A549 (cell line): Measurements from ENCODE around the gene SLC35E1. TPM values are rescaled to one million over a fixed set of nuclear protein-coding genes. Genes with fewer than 3 reads are reported as not detected.
A peak's percentile ranks its signal among the peaks of the same experiment; 100 is the strongest.

Experiments
- ATAC-seq, 2 experiments: fragments of 200-7000 bp in 1 of 2; fragments of >200 bp in 1 of 2; cut with Nextera tagmentation in 1 of 2; cut with Tn5 transposase in 1 of 2; 3 replicates each; pipeline versions ENCODE4 v1.8.0 to v1.9.1; 2018 to 2020; ENCODE audit warnings: mild to moderate bottlenecking in 1 of 2, moderate library complexity in 1 of 2
- CTCF ChIA-PET: fragments of 300-600 bp; sonication (Branson Sonifier 250); formaldehyde crosslinking; extraction: SDS; loops from one replicate; lab custom pipeline; 2021; ENCODE audit warnings: antibody characterized with exemption, inconsistent platforms; lab: Yijun Ruan, JAX
- POLR2A ChIA-PET: fragments of 350-600 bp; formaldehyde crosslinking; extraction: SDS; loops from one replicate; lab custom pipeline; 2021; ENCODE audit warnings: antibody characterized with exemption, inconsistent platforms; lab: Yijun Ruan, JAX
- DNase-seq, 2 experiments: peaks; one replicate each; pipeline versions ENCODE4 v3.0.0 to v3.0.0-alpha.2; 2011 to 2016; ENCODE audit warnings: low read depth in 1 of 2, low spot score in 1 of 2
- FAIRE-seq: peaks from 2 replicates; lab custom pipeline; 2011; peaks lifted over from hg19 to GRCh38; lab: Jason Lieb, UNC
- H3K27ac ChIP-seq, 2 experiments: fragments of >200 bp; sonication (Bioruptor Twin); formaldehyde crosslinking; 3 replicates each; pipeline ENCODE4 v1.5.1; 2016 to 2017
- H3K4me1 ChIP-seq: fragments of >200 bp; sonication (Bioruptor Twin); formaldehyde crosslinking; 3 replicates; pipeline ENCODE4 v1.6.1; 2016
- H3K4me2 ChIP-seq: fragments of >200 bp; sonication (Bioruptor Twin); formaldehyde crosslinking; 3 replicates; pipeline ENCODE4 v1.6.1; 2016
- H3K4me3 ChIP-seq: fragments of >200 bp; sonication (Bioruptor Twin); formaldehyde crosslinking; 3 replicates; pipeline ENCODE4 v1.5.1; 2016
- H3K9me3 ChIP-seq: fragments of >200 bp; sonication (Bioruptor Twin); formaldehyde crosslinking; 3 replicates; pipeline ENCODE4 v1.6.1; 2016
- BCL3 ChIP-seq: fragments of >200 bp; sonication (Bioruptor Twin); formaldehyde crosslinking; IDR thresholded peaks from 3 replicates; pipeline ENCODE4 v1.6.1; 2016
- CBX2 ChIP-seq: fragments of 200-600 bp; sonication (generic); IDR thresholded peaks from 2 replicates; pipeline ENCODE4 v1.6.1; 2016; ENCODE audit warnings: low read depth, mild to moderate bottlenecking, borderline replicate concordance
- CBX8 ChIP-seq: fragments of 200-600 bp; sonication (generic); IDR thresholded peaks from 2 replicates; pipeline ENCODE4 v1.6.1; 2016
- EHF ChIP-seq: fragments of 250-450 bp; sonication (Bioruptor Pico); IDR thresholded peaks from 2 replicates; pipeline ENCODE4 v1.5.0; 2020; ENCODE audit warnings: mild to moderate bottlenecking
- EHMT2 ChIP-seq: fragments of 200-600 bp; sonication (generic); IDR thresholded peaks from 2 replicates; pipeline ENCODE4 v1.6.1; 2016; ENCODE audit warnings: antibody characterized with exemption, low read depth, mild to moderate bottlenecking, moderate library complexity
- EP300 ChIP-seq, 2 experiments: fragments of >200 bp; sonication (Bioruptor Twin); formaldehyde crosslinking; IDR thresholded peaks; 2 replicates in 1 of 2; 3 replicates in 1 of 2; pipeline ENCODE4 v1.6.1; 2016 to 2017
- FOSB ChIP-seq: fragments of 250-450 bp; sonication (Bioruptor Pico); IDR thresholded peaks from 2 replicates; pipeline ENCODE4 v1.5.0; 2020; ENCODE audit warnings: mild to moderate bottlenecking, moderate library complexity
- FOXS1 ChIP-seq: fragments of 250-450 bp; sonication (Bioruptor Pico); IDR thresholded peaks from 2 replicates; pipeline ENCODE4 v1.5.0; 2020; ENCODE audit warnings: mild to moderate bottlenecking, moderate library complexity
- HEYL ChIP-seq: fragments of 250-450 bp; sonication (Bioruptor Pico); IDR thresholded peaks from 2 replicates; pipeline ENCODE4 v1.8.0; 2021; ENCODE audit warnings: mild to moderate bottlenecking, moderate library complexity
- HOXB5 ChIP-seq: fragments of 250-450 bp; sonication (Bioruptor Pico); IDR thresholded peaks from 2 replicates; pipeline ENCODE4 v1.5.0; 2020; ENCODE audit warnings: mild to moderate bottlenecking, moderate library complexity
- MAZ ChIP-seq: fragments of 150-350 bp; IDR thresholded peaks from 2 replicates; pipeline ENCODE4 v1.6.1; 2014; ENCODE audit warnings: antibody characterized with exemption, low read depth, low read length, borderline replicate concordance
- NPAS2 ChIP-seq: fragments of 250-450 bp; sonication (Bioruptor Pico); IDR thresholded peaks from 2 replicates; pipeline ENCODE4 v1.8.0; 2022; ENCODE audit warnings: mild to moderate bottlenecking, moderate library complexity, borderline replicate concordance
- POLR2A ChIP-seq: IDR thresholded peaks from 2 replicates; pipeline ENCODE4 v1.6.1; 2012; ENCODE audit warnings: mild to moderate bottlenecking, low read length
- TFCP2L1 ChIP-seq: fragments of 250-450 bp; sonication (Bioruptor Pico); IDR thresholded peaks from 2 replicates; pipeline ENCODE4 v1.5.0; 2021; ENCODE audit warnings: mild to moderate bottlenecking
- TP53 ChIP-seq: fragments of 250-450 bp; sonication (Bioruptor Pico); IDR thresholded peaks from 2 replicates; pipeline ENCODE4 v1.5.0; 2021; ENCODE audit warnings: mild to moderate bottlenecking, moderate library complexity
- ZNF302 ChIP-seq: fragments of 250-450 bp; sonication (Bioruptor Pico); IDR thresholded peaks from 2 replicates; pipeline ENCODE4 v1.9.0; 2021; ENCODE audit warnings: inconsistent platforms, mild to moderate bottlenecking, moderate library complexity
- ZSCAN20 ChIP-seq: fragments of 250-450 bp; sonication (Bioruptor Pico); IDR thresholded peaks from 2 replicates; pipeline ENCODE4 v1.8.0; 2022; ENCODE audit warnings: mild to moderate bottlenecking, moderate library complexity
- WGBS: methylation state at CpG from one replicate; pipeline ENCODE4 v1.1.6; 2017; ENCODE audit errors: missing lambda C conversion rate; 5-methylcytosine and 5-hydroxymethylcytosine counted together
- polyA plus RNA-seq, 4 experiments: library from polyadenylated mRNA; depleted of rRNA in 3 of 4; stranded (reverse); fragments of >200 nt; fragmentation: RNase III in 1 of 4; extraction: RNeasy Plus Mini Kit Qiagen cat#74134 plus additional on column Dnase treatment in 1 of 4; gene quantifications; 2 replicates in 3 of 4; 3 replicates in 1 of 4; pipeline ENCODE4 v1.2.3, GENCODE V29; 2011 to 2017
- TF ChIP-seq, protein P1 (sequence below): fragments of 200-600 bp; sonication (generic); IDR thresholded peaks from 2 replicates; pipeline ENCODE4 v1.6.1; 2016; ENCODE audit warnings: antibody characterized with exemption, mild to moderate bottlenecking, moderate library complexity
- TF ChIP-seq, protein P2 (sequence below): fragments of 250-450 bp; sonication (Bioruptor Pico); IDR thresholded peaks from 2 replicates; pipeline ENCODE4 v1.5.0; 2021; ENCODE audit warnings: mild to moderate bottlenecking, moderate library complexity, borderline replicate concordance
- TF ChIP-seq, protein P3 (sequence below): fragments of >200 bp; sonication (Bioruptor Twin); formaldehyde crosslinking; IDR thresholded peaks from 2 replicates; pipeline ENCODE4 v1.6.1; 2016

SLC35E1 gene
- polyA plus RNA-seq, 2 of the 4 experiments (the other 2 are of a cell fraction), result 17.2 to 25.1 TPM

DNA sequence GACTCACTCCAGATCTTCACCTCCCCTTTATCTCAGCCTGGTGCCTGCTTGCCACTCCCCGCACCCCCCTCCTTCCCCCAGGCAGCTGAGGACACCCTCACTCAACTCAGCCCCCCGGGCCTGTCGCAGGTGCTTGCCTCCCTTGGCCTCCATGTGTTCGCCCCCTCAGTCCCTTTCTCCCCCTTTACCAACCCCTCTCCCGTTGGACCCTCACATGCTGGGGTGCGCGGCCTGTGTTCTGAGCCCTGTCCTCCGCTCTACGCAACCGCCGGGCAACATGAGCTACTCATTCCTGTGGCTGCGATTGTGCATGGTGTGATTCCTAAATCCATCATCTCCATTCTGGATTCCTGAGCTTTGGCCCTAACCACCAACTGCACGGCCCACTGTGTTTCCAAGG is 35.1 kb downstream of the SLC35E1 start:
- Histone ChIP-seq H3K4me1 (peaks cover 7% of the 10 kb centered on the region), H3K9me3 (no peaks in the 10 kb centered on the region), H3K4me2 (no peak overlapping the region), H3K4me3 (no peak overlapping the region), H3K27ac (no peak overlapping the region)
- ChIA-PET CTCF (interaction anchor here (0.8 to 1.5 kb wide), 2 partner anchors 11 to 31 kb away, joined by 3 to 5 read pairs; no protein-coding TSS in a partner anchor), POLR2A (no interaction called here)
- ATAC-seq (no peak), FAIRE-seq (no peak), DNase-seq (no peak)
- WGBS, result over 99% methylated on average over 13 of the region's 13 CpGs
- TF ChIP-seq, protein P1, sequence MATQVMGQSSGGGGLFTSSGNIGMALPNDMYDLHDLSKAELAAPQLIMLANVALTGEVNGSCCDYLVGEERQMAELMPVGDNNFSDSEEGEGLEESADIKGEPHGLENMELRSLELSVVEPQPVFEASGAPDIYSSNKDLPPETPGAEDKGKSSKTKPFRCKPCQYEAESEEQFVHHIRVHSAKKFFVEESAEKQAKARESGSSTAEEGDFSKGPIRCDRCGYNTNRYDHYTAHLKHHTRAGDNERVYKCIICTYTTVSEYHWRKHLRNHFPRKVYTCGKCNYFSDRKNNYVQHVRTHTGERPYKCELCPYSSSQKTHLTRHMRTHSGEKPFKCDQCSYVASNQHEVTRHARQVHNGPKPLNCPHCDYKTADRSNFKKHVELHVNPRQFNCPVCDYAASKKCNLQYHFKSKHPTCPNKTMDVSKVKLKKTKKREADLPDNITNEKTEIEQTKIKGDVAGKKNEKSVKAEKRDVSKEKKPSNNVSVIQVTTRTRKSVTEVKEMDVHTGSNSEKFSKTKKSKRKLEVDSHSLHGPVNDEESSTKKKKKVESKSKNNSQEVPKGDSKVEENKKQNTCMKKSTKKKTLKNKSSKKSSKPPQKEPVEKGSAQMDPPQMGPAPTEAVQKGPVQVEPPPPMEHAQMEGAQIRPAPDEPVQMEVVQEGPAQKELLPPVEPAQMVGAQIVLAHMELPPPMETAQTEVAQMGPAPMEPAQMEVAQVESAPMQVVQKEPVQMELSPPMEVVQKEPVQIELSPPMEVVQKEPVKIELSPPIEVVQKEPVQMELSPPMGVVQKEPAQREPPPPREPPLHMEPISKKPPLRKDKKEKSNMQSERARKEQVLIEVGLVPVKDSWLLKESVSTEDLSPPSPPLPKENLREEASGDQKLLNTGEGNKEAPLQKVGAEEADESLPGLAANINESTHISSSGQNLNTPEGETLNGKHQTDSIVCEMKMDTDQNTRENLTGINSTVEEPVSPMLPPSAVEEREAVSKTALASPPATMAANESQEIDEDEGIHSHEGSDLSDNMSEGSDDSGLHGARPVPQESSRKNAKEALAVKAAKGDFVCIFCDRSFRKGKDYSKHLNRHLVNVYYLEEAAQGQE, result no peak
- TF ChIP-seq, protein P2, sequence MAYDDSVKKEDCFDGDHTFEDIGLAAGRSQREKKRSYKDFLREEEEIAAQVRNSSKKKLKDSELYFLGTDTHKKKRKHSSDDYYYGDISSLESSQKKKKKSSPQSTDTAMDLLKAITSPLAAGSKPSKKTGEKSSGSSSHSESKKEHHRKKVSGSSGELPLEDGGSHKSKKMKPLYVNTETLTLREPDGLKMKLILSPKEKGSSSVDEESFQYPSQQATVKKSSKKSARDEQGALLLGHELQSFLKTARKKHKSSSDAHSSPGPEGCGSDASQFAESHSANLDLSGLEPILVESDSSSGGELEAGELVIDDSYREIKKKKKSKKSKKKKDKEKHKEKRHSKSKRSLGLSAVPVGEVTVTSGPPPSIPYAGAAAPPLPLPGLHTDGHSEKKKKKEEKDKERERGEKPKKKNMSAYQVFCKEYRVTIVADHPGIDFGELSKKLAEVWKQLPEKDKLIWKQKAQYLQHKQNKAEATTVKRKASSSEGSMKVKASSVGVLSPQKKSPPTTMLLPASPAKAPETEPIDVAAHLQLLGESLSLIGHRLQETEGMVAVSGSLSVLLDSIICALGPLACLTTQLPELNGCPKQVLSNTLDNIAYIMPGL (CRISPR knock-in tag), result no peak
- TF ChIP-seq CBX8 (no peak), TP53 (no peak), CBX2 (no peak)
- TF ChIP-seq, all 56 proteins: peak for 0

- Histone ChIP-seq H3K4me3 (no peak overlapping the region), H3K4me1 (peaks cover 7% of the 10 kb centered on the region), H3K4me2 (no peak overlapping the region), H3K27ac (no peak overlapping the region), H3K9me3 (no peaks in the 10 kb centered on the region)
- ATAC-seq, result peak; percentile 46; a peak in 4 of 6 replicates
- POLR2A ChIA-PET, result no interaction called here
- no peak for DNase-seq
- WGBS, result 88% methylated on average over 6 of the region's 9 CpGs
- no peak for TF ChIP-seq EHMT2
- no peak for TF ChIP-seq HEYL
- TF ChIP-seq BCL3, result no peak
- TF ChIP-seq EP300 (IDR thresholded peaks at IDR 0.05), result no peak
- no peak for TF ChIP-seq HOXB5
- no peak for TF ChIP-seq FOXS1 (CRISPR knock-in tag)
- no peak for TF ChIP-seq NPAS2
- TF ChIP-seq TFCP2L1 (CRISPR knock-in tag), result no peak
- no peak for TF ChIP-seq ZNF302 (CRISPR knock-in tag)
- TF ChIP-seq, protein P1, result no peak
- no peak for TF ChIP-seq EHF (CRISPR knock-in tag)
- no peak for TF ChIP-seq POLR2A
- no peak for TF ChIP-seq FOSB
- no peak for TF ChIP-seq ZSCAN20 (CRISPR knock-in tag)
- TF ChIP-seq, protein P3, sequence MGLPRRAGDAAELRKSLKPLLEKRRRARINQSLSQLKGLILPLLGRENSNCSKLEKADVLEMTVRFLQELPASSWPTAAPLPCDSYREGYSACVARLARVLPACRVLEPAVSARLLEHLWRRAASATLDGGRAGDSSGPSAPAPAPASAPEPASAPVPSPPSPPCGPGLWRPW, result no peak
- TF ChIP-seq MAZ, result no peak
- TF ChIP-seq, all 56 proteins: peak for 0
- CTCF ChIA-PET, result interaction anchor here (0.8 kb wide), 1 partner anchor 30 kb away, joined by 3 read pairs; no protein-coding TSS in a partner anchor
- FAIRE-seq, result no peak
These were observed 36.1 kb downstream of the SLC35E1 start for GRCh38 chr19:16536130-16536529.
